Fibroblast of skin of right biceps (primary cell): ENCODE results near the gene SYT13.

Source experiments
- DNase-seq: peaks from one replicate; pipeline ENCODE4 v3.0.0-alpha.2; 2013

Gene SYT13

GRCh38 chr11:45215098-45215865 is 70.9 kb downstream of the SYT13 start:
- DNase-seq = no peak

GRCh38 chr11:45213717-45214116 is 72.4 kb downstream of the SYT13 start:
- DNase-seq = no peak

GRCh38 chr11:45213316-45213665 is 72.8 kb downstream of the SYT13 start:
- no peak for DNase-seq

GRCh38 chr11:45212566-45213315 is 73.4 kb downstream of the SYT13 start:
- DNase-seq = no peak

GRCh38 chr11:45211732-45212131 is 74.4 kb downstream of the SYT13 start:
- DNase-seq = no peak

GRCh38 chr11:45210846-45211245 is 75.3 kb downstream of the SYT13 start:
- DNase-seq = no peak

GRCh38 chr11:45209891-45210699 is 76.0 kb downstream of the SYT13 start:
- DNase-seq = peak; percentile 56

- no peak for DNase-seq
Observed at GRCh38 chr11:45209000-45209879, 76.9 kb downstream of the SYT13 start.

GRCh38 chr11:45208135-45208534 is 78.0 kb downstream of the SYT13 start:
- no peak for DNase-seq

GRCh38 chr11:45205978-45206377 is 80.2 kb downstream of the SYT13 start:
- no peak for DNase-seq

GRCh38 chr11:45204761-45205160 is 81.4 kb downstream of the SYT13 start:
- DNase-seq = no peak

GRCh38 chr11:45193695-45194094 is 92.4 kb downstream of the SYT13 start:
- DNase-seq = no peak
